DMS153 (cell line): Measurements from ENCODE around the gene BAHCC1.

Experiments used
- DNase-seq: peaks from one replicate; lab custom pipeline; 2025; lab: John Stamatoyannopoulos, UW

Gene BAHCC1

GRCh38 chr17:81367171-81367570 is 28.1 kb upstream of the BAHCC1 start:
- DNase-seq, result no peak

GRCh38 chr17:81368161-81369022 is 26.9 kb upstream of the BAHCC1 start:
- DNase-seq, result no peak

- DNase-seq, result no peak
Observed at GRCh38 chr17:81370294-81370693, 25.0 kb upstream of the BAHCC1 start.

- DNase-seq, result no peak
Observed at GRCh38 chr17:81371910-81372760, 23.1 kb upstream of the BAHCC1 start.

- DNase-seq, result no peak
Observed at GRCh38 chr17:81373536-81374160, 21.6 kb upstream of the BAHCC1 start.

GRCh38 chr17:81374890-81375289 is 20.4 kb upstream of the BAHCC1 start:
- no peak for DNase-seq

GRCh38 chr17:81376946-81377714 is 18.1 kb upstream of the BAHCC1 start:
- DNase-seq, result no peak

GRCh38 chr17:81378941-81379511 is 16.2 kb upstream of the BAHCC1 start:
- no peak for DNase-seq

- DNase-seq, result peak; percentile 75
Observed at GRCh38 chr17:81379523-81379942, 15.7 kb upstream of the BAHCC1 start.

GRCh38 chr17:81380131-81380530 is 15.1 kb upstream of the BAHCC1 start:
- DNase-seq, result no peak

GRCh38 chr17:81380666-81381518 is 14.4 kb upstream of the BAHCC1 start:
- no peak for DNase-seq

GRCh38 chr17:81381632-81382577 is 13.4 kb upstream of the BAHCC1 start:
- no peak for DNase-seq

GRCh38 chr17:81382851-81383250 is 12.4 kb upstream of the BAHCC1 start:
- no peak for DNase-seq

- no peak for DNase-seq
Observed at GRCh38 chr17:81383504-81384421, 11.5 kb upstream of the BAHCC1 start.

GRCh38 chr17:81384929-81385319 is 10.3 kb upstream of the BAHCC1 start:
- DNase-seq, result no peak

- no peak for DNase-seq
Observed at GRCh38 chr17:81385320-81386111, 9.7 kb upstream of the BAHCC1 start.

GRCh38 chr17:81386141-81386645 is 9.1 kb upstream of the BAHCC1 start:
- DNase-seq, result no peak
